CD14-positive monocyte (primary cell): ENCODE data around the gene RSPO1. TPM values are rescaled to one million over a fixed set of nuclear protein-coding genes. Genes with fewer than 3 reads are reported as not detected.

Source experiments
- DNase-seq, 3 donors: peaks; one replicate each; pipeline ENCODE4 v3.0.0-alpha.2; 2011 to 2022
- H2AFZ ChIP-seq: 2 replicates; pipeline ENCODE4 v1.6.0; 2012; ENCODE audit warnings: mild to moderate bottlenecking, low read depth, low read length, inconsistent platforms; ENCODE audit not compliant: insufficient read depth, poor library complexity, severe bottlenecking
- H3K27ac ChIP-seq, 2 donors: 1 replicate in 1 of 2; 2 replicates in 1 of 2; pipeline ENCODE4 v1.5.1; 2012 to 2013; ENCODE audit warnings: low read length in 2 of 2, control low read depth in 1 of 2, inconsistent platforms in 1 of 2, low read depth in 1 of 2, mild to moderate bottlenecking in 1 of 2
- H3K27me3 ChIP-seq, 2 donors: one replicate each; pipeline versions ENCODE4 v1.6.0 to v1.6.1; 2011 to 2013; ENCODE audit warnings: low read length in 2 of 2; ENCODE audit not compliant: control insufficient read depth in 2 of 2, insufficient read depth in 2 of 2
- H3K36me3 ChIP-seq, 2 donors: replicated peaks in 1 of 2; 1 replicate in 1 of 2; 2 replicates in 1 of 2; pipeline versions ENCODE4 v1.5.1 to v1.6.1; 2012 to 2013; ENCODE audit warnings: low read length in 2 of 2, control low read depth in 1 of 2, inconsistent platforms in 1 of 2, mild to moderate bottlenecking in 1 of 2; ENCODE audit not compliant: insufficient read depth in 2 of 2, control insufficient read depth in 1 of 2
- H3K4me1 ChIP-seq, 2 donors: 1 replicate in 1 of 2; 2 replicates in 1 of 2; pipeline versions ENCODE4 v1.5.1 to v1.6.1; 2012 to 2013; ENCODE audit warnings: low read length in 2 of 2, control low read depth in 1 of 2, inconsistent platforms in 1 of 2, mild to moderate bottlenecking in 1 of 2, moderate library complexity in 1 of 2; ENCODE audit not compliant: insufficient read depth in 2 of 2, control insufficient read depth in 1 of 2
- H3K4me2 ChIP-seq: replicated peaks from 2 replicates; pipeline ENCODE3; 2012; ENCODE audit warnings: low read length, moderate library complexity, mild to moderate bottlenecking; ENCODE audit not compliant: poor library complexity, severe bottlenecking; ENCODE audit errors: extremely low read depth
- H3K4me3 ChIP-seq, 3 experiments: fragments of 200-600 bp in 1 of 3; sonication (generic) in 1 of 3; replicated peaks in 1 of 3; 1 replicate in 2 of 3; 2 replicates in 1 of 3; pipeline ENCODE4 v1.5.1; 2011 to 2013; ENCODE audit warnings: low read length in 3 of 3, mild to moderate bottlenecking in 3 of 3, control low read depth in 2 of 3, low read depth in 2 of 3, inconsistent platforms in 1 of 3, moderate library complexity in 1 of 3
- H3K79me2 ChIP-seq: 2 replicates; pipeline ENCODE4 v1.6.0; 2012; ENCODE audit warnings: mild to moderate bottlenecking, control low read depth, inconsistent platforms, low read length, moderate library complexity; ENCODE audit not compliant: insufficient read depth
- H3K9ac ChIP-seq: 2 replicates; pipeline ENCODE4 v1.6.0; 2017; ENCODE audit warnings: low read length, mild to moderate bottlenecking; ENCODE audit not compliant: insufficient read depth, poor library complexity, severe bottlenecking
- H3K9me3 ChIP-seq, 2 donors: replicated peaks in 1 of 2; 1 replicate in 1 of 2; 2 replicates in 1 of 2; pipeline versions ENCODE4 v1.5.1 to v1.6.1; 2012 to 2013; ENCODE audit warnings: low read length in 2 of 2, control low read depth in 1 of 2; ENCODE audit not compliant: control insufficient read depth in 1 of 2, insufficient read depth in 1 of 2
- H4K20me1 ChIP-seq: 2 replicates; pipeline ENCODE4 v1.6.0; 2012; ENCODE audit warnings: mild to moderate bottlenecking, low read length, control low read depth, moderate library complexity; ENCODE audit not compliant: insufficient read depth
- H3K27ac Mint-ChIP-seq, 7 donors: one replicate each; pipeline ENCODE4 v1.8.0; 2020; ENCODE audit warnings: mild to moderate bottlenecking in 7 of 7, mixed read lengths in 7 of 7, moderate library complexity in 6 of 7, inconsistent platforms in 2 of 7
- H3K27me3 Mint-ChIP-seq, 3 donors: one replicate each; pipeline ENCODE4 v1.8.0; 2021 to 2022; ENCODE audit warnings: low read depth in 3 of 3, mild to moderate bottlenecking in 3 of 3, mixed read lengths in 3 of 3, moderate library complexity in 3 of 3, inconsistent platforms in 1 of 3
- H3K36me3 Mint-ChIP-seq, 2 donors: one replicate each; pipeline ENCODE4 v1.8.0; 2020; ENCODE audit warnings: mixed read lengths in 2 of 2, inconsistent platforms in 1 of 2, mild to moderate bottlenecking in 1 of 2
- H3K4me1 Mint-ChIP-seq: one replicate; pipeline ENCODE4 v1.8.0; 2020; ENCODE audit warnings: mild to moderate bottlenecking, mixed read lengths
- H3K4me3 Mint-ChIP-seq, 2 donors: one replicate each; pipeline ENCODE4 v1.8.0; 2020; ENCODE audit warnings: mild to moderate bottlenecking in 2 of 2, mixed read lengths in 2 of 2, moderate library complexity in 1 of 2
- H3K9me3 Mint-ChIP-seq, 7 donors: one replicate each; pipeline ENCODE4 v1.8.0; 2020 to 2022; ENCODE audit warnings: mixed read lengths in 7 of 7, mild to moderate bottlenecking in 6 of 7, moderate library complexity in 6 of 7, inconsistent platforms in 2 of 7
- CTCF ChIP-seq: fragments of 200-600 bp; IDR thresholded peaks from one replicate; pipeline ENCODE4 v1.8.0; 2022; ENCODE audit warnings: antibody characterized with exemption, mild to moderate bottlenecking
- WGBS: methylation state at CpG from one replicate; pipeline ENCODE4 v1.1.5; 2013; ENCODE audit warnings: missing lambda C conversion rate; ENCODE audit not compliant: insufficient coverage; 5-methylcytosine and 5-hydroxymethylcytosine counted together
- intact Hi-C, 2 donors: fragments of 100-400 bp; cut with micrococcal nuclease; formaldehyde crosslinking; loops; one replicate each; pipeline versions ENCODE4 v1.15.0 to v1.15.1; 2023
- polyA plus RNA-seq, 3 donors: library from polyadenylated mRNA; depleted of rRNA in 1 of 3; unstranded in 2 of 3; stranded (reverse) in 1 of 3; fragments of 300-500 nt in 2 of 3; fragments of >200 nt in 1 of 3; fragmentation: Illumina TruSeq in 2 of 3; gene quantifications; 1 replicate in 2 of 3; 2 replicates in 1 of 3; pipeline ENCODE4 v1.2.3, GENCODE V29; 2012 to 2021

Gene RSPO1
- polyA plus RNA-seq, 3 donors, result not detected

DNA sequence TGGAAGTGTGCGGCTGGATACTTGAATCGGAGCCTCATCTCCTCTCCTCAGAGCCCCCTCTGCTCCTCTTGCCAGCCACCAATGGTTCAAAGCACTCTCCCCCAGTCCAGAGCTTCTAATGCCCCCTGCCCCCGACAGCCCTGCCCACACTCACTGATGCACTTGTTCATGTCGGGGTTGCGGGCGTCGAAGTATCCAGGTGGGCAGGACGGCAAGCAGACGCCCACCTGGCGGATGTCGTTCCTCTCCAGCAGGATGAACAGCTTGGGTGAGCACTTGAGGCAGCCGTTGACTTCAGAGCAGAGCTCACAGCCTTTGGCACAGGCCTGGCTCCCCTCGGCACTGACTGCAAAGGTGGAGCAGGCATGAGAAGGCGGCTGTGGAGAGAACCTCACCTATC is 18.4 kb downstream of the RSPO1 start:
- Histone ChIP-seq H4K20me1 (no peaks in the 10 kb centered on the region), H3K27me3 (peaks cover 0 to 18% of the 10 kb centered on the region in 2 donors), H3K27ac (no peak overlapping the region), H3K4me3 (no peak overlapping the region), H3K79me2 (no peaks in the 10 kb centered on the region), H2AFZ (no peak overlapping the region), H3K4me1 (no peaks in the 10 kb centered on the region), H3K9ac (no peak overlapping the region), H3K36me3 (no peaks in the 10 kb centered on the region), H3K4me2 (no peak overlapping the region), H3K9me3 (no peaks in the 10 kb centered on the region)
- 88% methylated on average over 14 of the region's 14 CpGs for WGBS
- Mint-ChIP-seq H3K27me3 (peaks cover 26 to 38% (median 32%) of the 10 kb centered on the region in 3 donors), H3K27ac (no peak overlapping the region), H3K9me3 (no peaks in the 10 kb centered on the region), H3K36me3 (no peaks in the 10 kb centered on the region), H3K4me1 (no peaks in the 10 kb centered on the region), H3K4me3 (no peak overlapping the region)
- intact Hi-C loops, result no loop called here
- no peak for TF ChIP-seq CTCF
- DNase-seq, result no peak

GRCh38 chr1:37614105-37614504 is 20.6 kb downstream of the RSPO1 start:
- DNase-seq, result no peak
- Histone ChIP-seq H3K36me3 (no peaks in the 10 kb centered on the region), H2AFZ (no peak overlapping the region), H3K79me2 (no peaks in the 10 kb centered on the region), H3K4me1 (no peaks in the 10 kb centered on the region), H3K4me2 (no peak overlapping the region), H4K20me1 (no peaks in the 10 kb centered on the region), H3K27me3 (peaks cover 0 to 15% of the 10 kb centered on the region in 2 donors), H3K9me3 (no peaks in the 10 kb centered on the region), H3K4me3 (no peak overlapping the region), H3K27ac (no peak overlapping the region), H3K9ac (no peak overlapping the region)
- no peak for TF ChIP-seq CTCF
- intact Hi-C loops, result no loop called here
- Mint-ChIP-seq H3K27me3 (peaks cover 22 to 33% (median 27%) of the 10 kb centered on the region in 3 donors), H3K9me3 (no peaks in the 10 kb centered on the region), H3K4me1 (no peaks in the 10 kb centered on the region), H3K27ac (no peak overlapping the region), H3K36me3 (no peaks in the 10 kb centered on the region), H3K4me3 (no peak overlapping the region)
- WGBS, result 90% methylated on average over 2 of the region's 5 CpGs
